HepG2 (cell line): Measurements from ENCODE around the gene VPS4A. TPM values are rescaled to one million over a fixed set of nuclear protein-coding genes. Genes with fewer than 3 reads are reported as not detected.
A peak's percentile ranks its signal among the peaks of the same experiment; 100 is the strongest.

Experiments used
- BORCS8-MEF2B ChIP-seq: sonication (generic); formaldehyde crosslinking; IDR thresholded peaks from 2 replicates; pipeline ENCODE4 v1.8.0; 2022; ENCODE audit warnings: mild to moderate bottlenecking, missing genetic modification reagents
- ETV6 ChIP-seq: sonication (generic); formaldehyde crosslinking; conservative IDR thresholded peaks from 2 replicates; pipeline ENCODE4 v1.4.0; 2020; ENCODE audit warnings: missing genetic modification reagents
- FOXM1 ChIP-seq: sonication (generic); formaldehyde crosslinking; IDR thresholded peaks from 2 replicates; pipeline ENCODE4 v1.5.0; 2020; ENCODE audit warnings: missing genetic modification reagents
- HOXA3 ChIP-seq: sonication (generic); formaldehyde crosslinking; IDR thresholded peaks from 2 replicates; pipeline ENCODE4 v1.5.0; 2020; ENCODE audit warnings: missing genetic modification reagents
- MED1 ChIP-seq: sonication (generic); formaldehyde crosslinking; IDR thresholded peaks from 2 replicates; pipeline ENCODE4 v1.4.0; 2020; ENCODE audit warnings: missing genetic modification reagents
- MLLT10 ChIP-seq: sonication (generic); formaldehyde crosslinking; IDR thresholded peaks from 2 replicates; pipeline ENCODE4 v1.4.0; 2020; ENCODE audit warnings: missing genetic modification reagents
- NR2F2 ChIP-seq: IDR thresholded peaks from 2 replicates; pipeline ENCODE4 v1.6.1; 2012; ENCODE audit warnings: low read depth, inconsistent platforms, borderline replicate concordance
- RARG ChIP-seq: sonication (generic); formaldehyde crosslinking; IDR thresholded peaks from 2 replicates; pipeline ENCODE4 v1.4.0; 2020; ENCODE audit warnings: low read depth, mild to moderate bottlenecking, missing genetic modification reagents
- SMAD3 ChIP-seq: sonication (generic); formaldehyde crosslinking; IDR thresholded peaks from 2 replicates; pipeline ENCODE4 v1.4.0; 2020; ENCODE audit warnings: missing genetic modification reagents
- SP1 ChIP-seq, 2 experiments: fragments of 450-650 bp in 1 of 2; sonication (generic) in 1 of 2; formaldehyde crosslinking in 1 of 2; IDR thresholded peaks; 2 replicates each; pipeline versions ENCODE4 v1.4.0 to v1.6.1; 2016 to 2020; ENCODE audit warnings: missing genetic modification reagents in 1 of 2
- XBP1 ChIP-seq: sonication (generic); formaldehyde crosslinking; IDR thresholded peaks from 2 replicates; pipeline ENCODE4 v1.5.0; 2020; ENCODE audit warnings: missing genetic modification reagents
- ZMYM3 ChIP-seq: sonication (generic); formaldehyde crosslinking; IDR thresholded peaks from 2 replicates; pipeline ENCODE4 v1.5.1; 2020; ENCODE audit warnings: mild to moderate bottlenecking, missing genetic modification reagents
- ZNF317 ChIP-seq: sonication (generic); formaldehyde crosslinking; IDR thresholded peaks from 2 replicates; pipeline ENCODE4 v1.5.0; 2020; ENCODE audit warnings: mild to moderate bottlenecking, missing genetic modification reagents
- ZNF468 ChIP-seq: sonication (generic); formaldehyde crosslinking; IDR thresholded peaks from 2 replicates; pipeline ENCODE4 v1.8.0; 2022; ENCODE audit warnings: mild to moderate bottlenecking, moderate library complexity, missing genetic modification reagents
- ZNF619 ChIP-seq: sonication (generic); formaldehyde crosslinking; IDR thresholded peaks from 2 replicates; pipeline ENCODE4 v1.4.0; 2020; ENCODE audit warnings: mild to moderate bottlenecking, missing genetic modification reagents
- ZNF761 ChIP-seq: sonication (generic); formaldehyde crosslinking; conservative IDR thresholded peaks from 2 replicates; pipeline ENCODE4 v1.4.0; 2020; ENCODE audit warnings: mild to moderate bottlenecking, missing genetic modification reagents
- ZNF770 ChIP-seq: sonication (generic); formaldehyde crosslinking; IDR thresholded peaks from 2 replicates; pipeline ENCODE4 v1.5.0; 2020; ENCODE audit warnings: mild to moderate bottlenecking, missing genetic modification reagents
- ZSCAN29 ChIP-seq: sonication (generic); formaldehyde crosslinking; conservative IDR thresholded peaks from 2 replicates; pipeline ENCODE4 v1.4.0; 2020; ENCODE audit warnings: mild to moderate bottlenecking, missing genetic modification reagents
- polyA plus RNA-seq, 8 experiments: library from polyadenylated mRNA; depleted of rRNA in 3 of 8; stranded (reverse) in 7 of 8; unstranded in 1 of 8; fragments of >200 nt; fragmentation: Illumina TruSeq in 4 of 8; extraction: Trizol in 4 of 8; gene quantifications; 2 replicates each; pipeline versions ENCODE4 v1.2.1 to v1.2.3, GENCODE V29; 2011 to 2016; ENCODE audit warnings: low read depth in 4 of 8, missing spikeins in 1 of 8, mixed read lengths in 1 of 8; ENCODE audit not compliant: insufficient read depth in 1 of 8
- total RNA-seq, 5 experiments: library from RNA; depleted of rRNA; stranded (reverse); fragments of >200 nt; fragmentation: Illumina TruSeq; extraction: Trizol; gene quantifications; 2 replicates each; pipeline ENCODE4 v1.2.3, GENCODE V29; 2016; ENCODE audit warnings: low read depth in 1 of 5
- TF ChIP-seq, protein P1 (sequence below): sonication (generic); formaldehyde crosslinking; IDR thresholded peaks from 2 replicates; pipeline ENCODE4 v1.9.0; 2022; ENCODE audit warnings: low read depth, missing genetic modification reagents
- TF ChIP-seq, protein P2 (sequence below): sonication (generic); formaldehyde crosslinking; IDR thresholded peaks from 2 replicates; pipeline ENCODE4 v1.4.0; 2020; ENCODE audit warnings: mild to moderate bottlenecking, low read depth, missing genetic modification reagents
- TF ChIP-seq, protein P3 (sequence below): sonication (generic); formaldehyde crosslinking; IDR thresholded peaks from 2 replicates; pipeline ENCODE4 v1.8.1; 2022; ENCODE audit warnings: mild to moderate bottlenecking, missing genetic modification reagents
- TF ChIP-seq, protein P4 (sequence below): sonication (generic); formaldehyde crosslinking; IDR thresholded peaks from 2 replicates; pipeline ENCODE4 v1.4.0; 2020; ENCODE audit warnings: mild to moderate bottlenecking, missing genetic modification reagents

VPS4A gene
- total and polyA plus RNA-seq, 2 of the 13 experiments (the other 11 are each of a cell fraction or from before 2014, with no cell fraction given): 13.2 to 27.9 TPM

DNA sequence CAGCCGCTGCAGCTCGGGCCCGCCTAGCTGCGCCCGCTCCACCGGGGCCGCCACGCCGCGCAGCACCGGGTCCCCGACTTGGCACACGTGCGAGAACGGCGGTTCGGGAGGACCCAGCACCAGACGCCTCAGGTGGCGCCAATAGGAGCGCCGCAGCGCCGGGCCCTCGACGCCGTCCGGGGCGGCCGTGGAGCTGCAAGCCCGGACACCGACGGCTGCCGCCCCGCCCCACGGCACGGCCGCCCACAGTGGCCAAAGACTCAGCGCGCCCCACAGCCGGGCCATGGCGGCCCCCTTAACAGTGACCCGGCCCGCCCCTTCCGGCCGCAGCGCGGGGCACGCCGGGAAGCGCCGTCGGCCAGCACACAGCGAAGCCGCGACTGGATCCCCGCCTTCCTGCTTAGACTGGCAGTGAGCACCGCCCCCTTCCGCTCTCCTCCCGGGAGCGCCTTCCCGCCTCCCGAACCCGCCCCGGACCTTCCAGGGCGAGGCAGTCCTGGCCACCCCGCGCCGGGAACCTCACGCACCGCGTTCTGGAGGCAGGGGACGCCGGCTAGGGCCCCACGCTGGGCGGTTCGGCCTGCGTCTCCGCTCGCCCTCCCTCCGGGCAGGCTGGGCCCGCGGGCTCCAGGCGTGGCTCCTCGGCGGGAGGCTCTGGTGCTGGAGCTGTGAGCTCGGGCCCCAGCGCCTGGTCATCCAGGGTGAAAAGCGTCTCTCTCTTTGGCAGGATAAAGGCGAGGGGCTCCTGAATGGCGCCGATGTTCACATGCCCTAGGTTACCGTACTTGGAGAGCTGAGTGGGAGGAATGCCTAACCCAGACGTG is 19.3 kb downstream of the VPS4A start, which contains the start of gene PDF (continued):
- peak; percentile 79 for TF ChIP-seq ZNF770 (CRISPR knock-in tag)
- TF ChIP-seq BORCS8-MEF2B (CRISPR knock-in tag): peak; percentile 86
- TF ChIP-seq ZSCAN29 (CRISPR knock-in tag): no peak
- TF ChIP-seq ZNF317 (CRISPR knock-in tag): peak; percentile 54; the same call in 1 of the 2 replicates
- TF ChIP-seq ZNF761 (CRISPR knock-in tag): no peak
- peak; percentile 89; the same call in 1 of the 2 replicates for TF ChIP-seq HOXA3 (CRISPR knock-in tag)
- peak; percentile 73; the same call in 1 of the 2 replicates for TF ChIP-seq FOXM1 (CRISPR knock-in tag)
- no peak for TF ChIP-seq ZNF468
- no peak for TF ChIP-seq MLLT10 (CRISPR knock-in tag)
- TF ChIP-seq, protein P1, sequence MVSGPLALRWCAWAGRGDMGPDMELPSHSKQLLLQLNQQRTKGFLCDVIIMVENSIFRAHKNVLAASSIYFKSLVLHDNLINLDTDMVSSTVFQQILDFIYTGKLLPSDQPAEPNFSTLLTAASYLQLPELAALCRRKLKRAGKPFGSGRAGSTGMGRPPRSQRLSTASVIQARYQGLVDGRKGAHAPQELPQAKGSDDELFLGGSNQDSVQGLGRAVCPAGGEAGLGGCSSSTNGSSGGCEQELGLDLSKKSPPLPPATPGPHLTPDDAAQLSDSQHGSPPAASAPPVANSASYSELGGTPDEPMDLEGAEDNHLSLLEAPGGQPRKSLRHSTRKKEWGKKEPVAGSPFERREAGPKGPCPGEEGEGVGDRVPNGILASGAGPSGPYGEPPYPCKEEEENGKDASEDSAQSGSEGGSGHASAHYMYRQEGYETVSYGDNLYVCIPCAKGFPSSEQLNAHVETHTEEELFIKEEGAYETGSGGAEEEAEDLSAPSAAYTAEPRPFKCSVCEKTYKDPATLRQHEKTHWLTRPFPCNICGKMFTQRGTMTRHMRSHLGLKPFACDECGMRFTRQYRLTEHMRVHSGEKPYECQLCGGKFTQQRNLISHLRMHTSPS (CRISPR knock-in tag): peak; percentile 14; the same call in 1 of the 2 replicates
- TF ChIP-seq, protein P2, sequence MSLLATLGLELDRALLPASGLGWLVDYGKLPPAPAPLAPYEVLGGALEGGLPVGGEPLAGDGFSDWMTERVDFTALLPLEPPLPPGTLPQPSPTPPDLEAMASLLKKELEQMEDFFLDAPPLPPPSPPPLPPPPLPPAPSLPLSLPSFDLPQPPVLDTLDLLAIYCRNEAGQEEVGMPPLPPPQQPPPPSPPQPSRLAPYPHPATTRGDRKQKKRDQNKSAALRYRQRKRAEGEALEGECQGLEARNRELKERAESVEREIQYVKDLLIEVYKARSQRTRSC (CRISPR knock-in tag): no peak
- TF ChIP-seq MED1 (CRISPR knock-in tag): peak; percentile 87
- no peak for TF ChIP-seq RARG (CRISPR knock-in tag)
- TF ChIP-seq SMAD3: 0 out of 2 replicates have a peak, but pooled peaks have one; percentile 35
- TF ChIP-seq NR2F2: no peak
- TF ChIP-seq ETV6: 0 out of 2 replicates have a peak, but pooled peaks have one; percentile 86
- TF ChIP-seq, protein P3, sequence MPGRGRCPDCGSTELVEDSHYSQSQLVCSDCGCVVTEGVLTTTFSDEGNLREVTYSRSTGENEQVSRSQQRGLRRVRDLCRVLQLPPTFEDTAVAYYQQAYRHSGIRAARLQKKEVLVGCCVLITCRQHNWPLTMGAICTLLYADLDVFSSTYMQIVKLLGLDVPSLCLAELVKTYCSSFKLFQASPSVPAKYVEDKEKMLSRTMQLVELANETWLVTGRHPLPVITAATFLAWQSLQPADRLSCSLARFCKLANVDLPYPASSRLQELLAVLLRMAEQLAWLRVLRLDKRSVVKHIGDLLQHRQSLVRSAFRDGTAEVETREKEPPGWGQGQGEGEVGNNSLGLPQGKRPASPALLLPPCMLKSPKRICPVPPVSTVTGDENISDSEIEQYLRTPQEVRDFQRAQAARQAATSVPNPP (CRISPR knock-in tag): peak; percentile 39; the same call in 1 of the 2 replicates
- peak; percentile 57; the same call in 1 of the 2 replicates for TF ChIP-seq ZMYM3 (CRISPR knock-in tag)
- TF ChIP-seq ZNF619 (CRISPR knock-in tag): peak; percentile 89; the same call in 1 of the 2 replicates
- TF ChIP-seq SP1 (IDR thresholded peaks at IDR 0.05): no peak
- TF ChIP-seq SP1 (CRISPR knock-in tag; IDR thresholded peaks at IDR 0.05): peak; percentile 94
- TF ChIP-seq, protein P4, sequence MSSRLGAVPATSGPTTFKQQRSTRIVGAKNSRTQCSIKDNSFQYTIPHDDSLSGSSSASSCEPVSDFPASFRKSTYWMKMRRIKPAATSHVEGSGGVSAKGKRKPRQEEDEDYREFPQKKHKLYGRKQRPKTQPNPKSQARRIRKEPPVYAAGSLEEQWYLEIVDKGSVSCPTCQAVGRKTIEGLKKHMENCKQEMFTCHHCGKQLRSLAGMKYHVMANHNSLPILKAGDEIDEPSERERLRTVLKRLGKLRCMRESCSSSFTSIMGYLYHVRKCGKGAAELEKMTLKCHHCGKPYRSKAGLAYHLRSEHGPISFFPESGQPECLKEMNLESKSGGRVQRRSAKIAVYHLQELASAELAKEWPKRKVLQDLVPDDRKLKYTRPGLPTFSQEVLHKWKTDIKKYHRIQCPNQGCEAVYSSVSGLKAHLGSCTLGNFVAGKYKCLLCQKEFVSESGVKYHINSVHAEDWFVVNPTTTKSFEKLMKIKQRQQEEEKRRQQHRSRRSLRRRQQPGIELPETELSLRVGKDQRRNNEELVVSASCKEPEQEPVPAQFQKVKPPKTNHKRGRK (CRISPR knock-in tag): 0 out of 2 replicates have a peak, but pooled peaks have one; percentile 87
- TF ChIP-seq XBP1: no peak
